ENCODE results near the gene LDLRAD4. TPM values are rescaled to one million over a fixed set of nuclear protein-coding genes. Genes with fewer than 3 reads are reported as not detected.
A peak's percentile ranks its signal among the peaks of the same experiment; 100 is the strongest.

The LDLRAD4 gene
- total RNA-seq, 1 donor from 2014 or later, result 20.4 TPM

GRCh38 chr18:13611142-13611600, 392.6 kb downstream of the LDLRAD4 start:
- Mint-ChIP-seq H3K36me3 (ENCODE audit: unreplicated experiment) (no peaks in the 10 kb centered on the region), H3K9me3 (ENCODE audit: unreplicated experiment) (no peaks in the 10 kb centered on the region), H3K27me3 (ENCODE audit: unreplicated experiment) (peaks cover 32% of the 10 kb centered on the region), H3K4me3 (ENCODE audit: unreplicated experiment) (peak overlapping the region; percentile 46), H3K4me1 (ENCODE audit: unreplicated experiment) (peaks cover 16% of the 10 kb centered on the region), H3K27ac (ENCODE audit: unreplicated experiment) (peak overlapping the region; percentile 27)
- DNase-seq (ENCODE audit: extremely low spot score, unreplicated experiment), result no peak
- TF ChIP-seq CTCF (IDR thresholded peaks at IDR 0.05), result no peak

GRCh38 chr18:13611601-13612195, 393.1 kb downstream of the LDLRAD4 start:
- H3K36me3 Mint-ChIP-seq (ENCODE audit: unreplicated experiment), result no peaks in the 10 kb centered on the region
- peaks cover 32% of the 10 kb centered on the region for H3K27me3 Mint-ChIP-seq (ENCODE audit: unreplicated experiment)
- peaks cover 16% of the 10 kb centered on the region for H3K4me1 Mint-ChIP-seq (ENCODE audit: unreplicated experiment)
- peak overlapping the region; percentile 46 for H3K4me3 Mint-ChIP-seq (ENCODE audit: unreplicated experiment)
- peak; percentile 79 for DNase-seq (ENCODE audit: extremely low spot score, unreplicated experiment)
- TF ChIP-seq CTCF (IDR thresholded peaks at IDR 0.05), result no peak
- peak overlapping the region; percentile 1 for H3K27ac Mint-ChIP-seq (ENCODE audit: unreplicated experiment)
- no peaks in the 10 kb centered on the region for H3K9me3 Mint-ChIP-seq (ENCODE audit: unreplicated experiment)

GRCh38 chr18:13612196-13612997, 393.8 kb downstream of the LDLRAD4 start:
- peaks cover 32% of the 10 kb centered on the region for H3K27me3 Mint-ChIP-seq (ENCODE audit: unreplicated experiment)
- H3K27ac Mint-ChIP-seq (ENCODE audit: unreplicated experiment), result no peak overlapping the region
- peak; percentile 70 for DNase-seq (ENCODE audit: extremely low spot score, unreplicated experiment)
- no peaks in the 10 kb centered on the region for H3K9me3 Mint-ChIP-seq (ENCODE audit: unreplicated experiment)
- H3K4me3 Mint-ChIP-seq (ENCODE audit: unreplicated experiment), result no peak overlapping the region
- no peak for TF ChIP-seq CTCF (IDR thresholded peaks at IDR 0.05)
- H3K36me3 Mint-ChIP-seq (ENCODE audit: unreplicated experiment), result no peaks in the 10 kb centered on the region
- peaks cover 16% of the 10 kb centered on the region for H3K4me1 Mint-ChIP-seq (ENCODE audit: unreplicated experiment)

GRCh38 chr18:13613099-13613498, 394.5 kb downstream of the LDLRAD4 start:
- Mint-ChIP-seq H3K27ac (ENCODE audit: unreplicated experiment) (no peak overlapping the region), H3K4me1 (ENCODE audit: unreplicated experiment) (peaks cover 20% of the 10 kb centered on the region), H3K4me3 (ENCODE audit: unreplicated experiment) (no peak overlapping the region), H3K36me3 (ENCODE audit: unreplicated experiment) (no peaks in the 10 kb centered on the region), H3K27me3 (ENCODE audit: unreplicated experiment) (peaks cover 32% of the 10 kb centered on the region), H3K9me3 (ENCODE audit: unreplicated experiment) (no peaks in the 10 kb centered on the region)
- TF ChIP-seq CTCF (IDR thresholded peaks at IDR 0.05), result no peak
- no peak for DNase-seq (ENCODE audit: extremely low spot score, unreplicated experiment)
